ENCODE measurements around the gene CDK6. TPM values are rescaled to one million over a fixed set of nuclear protein-coding genes. Genes with fewer than 3 reads are reported as not detected.
"Not testable (repeated sequence)": the region's sequence is repeated elsewhere in the genome, so short reads cannot be mapped to it uniquely, and the experiment has no call there.

CDK6 gene
- total RNA-seq, 1 experiment from 2014 or later: 34.8 TPM

DNA sequence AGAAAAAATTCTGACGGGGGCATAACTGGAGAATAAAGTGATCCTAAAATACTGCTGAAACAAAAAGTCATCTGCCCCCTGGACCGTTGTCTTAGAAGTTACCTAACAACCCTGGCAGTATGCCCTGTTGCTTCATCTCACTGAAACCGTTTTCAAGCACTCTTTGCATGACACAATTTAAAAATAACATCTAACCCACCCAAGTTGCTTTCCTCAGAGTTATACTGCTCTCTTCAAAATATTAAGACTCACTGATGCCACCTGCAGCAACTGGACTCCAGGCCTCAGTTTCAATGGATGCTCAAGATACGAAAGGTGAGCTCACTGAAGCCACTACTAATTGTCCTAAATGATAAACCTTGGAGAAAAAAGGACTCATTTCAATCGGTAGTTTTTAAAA lies 57.4 kb downstream of the CDK6 start:
- no peak for DNase-seq (ENCODE audit: low read depth)

DNA sequence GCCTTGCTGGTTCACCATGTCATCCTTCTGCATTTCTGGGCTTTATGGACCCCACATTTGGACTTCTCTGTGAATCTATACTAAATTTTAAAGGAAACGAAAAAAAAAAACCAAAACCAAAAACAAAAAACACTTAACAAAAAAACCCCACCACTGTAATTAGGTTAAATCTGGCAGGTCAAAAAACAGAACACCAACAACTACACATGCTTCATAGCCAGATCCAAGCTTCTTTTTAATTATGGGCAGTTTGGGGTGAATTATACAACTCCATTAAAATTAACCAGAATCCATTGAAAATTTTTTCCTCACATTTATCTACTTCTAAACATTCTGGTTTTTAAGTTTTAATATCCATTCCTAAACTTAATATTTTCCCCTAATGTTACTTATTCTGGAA lies 58.4 kb downstream of the CDK6 start:
- no peak for DNase-seq (ENCODE audit: low read depth)
- in situ Hi-C loops (cut with HindIII; ENCODE audit: low pct_unique_long_range_greater_than_20kb, low sequenced_read_pairs): no loop called here

More for the DNA sequence above, 57.4 kb downstream of the CDK6 start:
- in situ Hi-C loops (cut with HindIII; ENCODE audit: low pct_unique_long_range_greater_than_20kb, low sequenced_read_pairs): no loop called here

- in situ Hi-C loops (cut with HindIII; ENCODE audit: low pct_unique_long_range_greater_than_20kb, low sequenced_read_pairs): no loop called here
- DNase-seq (ENCODE audit: low read depth): no peak
Measured at GRCh38 chr7:92773808-92774207, 62.6 kb downstream of the CDK6 start.

GRCh38 chr7:92769844-92770243 lies 66.5 kb downstream of the CDK6 start:
- in situ Hi-C loops (cut with HindIII; ENCODE audit: low pct_unique_long_range_greater_than_20kb, low sequenced_read_pairs): no loop called here
- DNase-seq (ENCODE audit: low read depth): no peak

DNA sequence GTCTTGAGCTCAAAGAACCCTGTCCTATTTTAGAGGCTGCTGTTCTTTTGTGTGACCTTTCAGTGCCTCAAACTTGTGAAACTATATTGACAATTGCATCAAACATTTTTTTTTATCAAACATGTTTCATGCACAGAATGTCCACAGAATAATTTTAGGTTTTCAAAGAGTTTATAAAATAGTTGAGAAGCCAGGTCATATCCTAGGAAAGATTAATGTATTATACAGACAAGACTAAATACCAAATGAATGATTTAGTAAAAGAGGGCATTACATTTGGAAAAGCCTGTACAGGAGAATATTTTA lies 67.0 kb downstream of the CDK6 start:
- in situ Hi-C loops (cut with HindIII; ENCODE audit: low pct_unique_long_range_greater_than_20kb, low sequenced_read_pairs): no loop called here

GRCh38 chr7:92768501-92769393 lies 67.6 kb downstream of the CDK6 start:
- in situ Hi-C loops (cut with HindIII; ENCODE audit: low pct_unique_long_range_greater_than_20kb, low sequenced_read_pairs): no loop called here
- DNase-seq (ENCODE audit: low read depth): no peak

More for the DNA sequence above, 67.0 kb downstream of the CDK6 start:
- no peak for DNase-seq (ENCODE audit: low read depth)

DNA sequence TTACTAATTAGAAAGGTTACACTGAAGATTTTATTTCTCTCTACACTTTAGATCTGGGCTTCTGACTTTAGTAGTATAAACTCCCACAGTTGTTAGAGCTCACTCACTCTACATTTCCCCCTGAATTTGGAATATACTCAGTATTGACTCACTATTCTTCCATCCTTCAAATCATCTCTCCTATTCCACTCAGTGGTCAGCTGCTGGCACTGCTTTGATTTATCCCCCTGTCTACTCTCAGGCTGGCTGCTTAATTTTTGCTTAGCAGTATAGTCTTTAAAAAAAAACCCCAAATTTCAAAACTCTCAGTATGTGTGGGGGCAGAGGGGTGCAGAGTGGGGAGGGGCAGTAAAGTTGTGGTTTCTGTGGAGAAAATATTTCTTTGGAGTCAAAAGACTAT lies 68.9 kb downstream of the CDK6 start:
- DNase-seq (ENCODE audit: low read depth): no peak

DNA sequence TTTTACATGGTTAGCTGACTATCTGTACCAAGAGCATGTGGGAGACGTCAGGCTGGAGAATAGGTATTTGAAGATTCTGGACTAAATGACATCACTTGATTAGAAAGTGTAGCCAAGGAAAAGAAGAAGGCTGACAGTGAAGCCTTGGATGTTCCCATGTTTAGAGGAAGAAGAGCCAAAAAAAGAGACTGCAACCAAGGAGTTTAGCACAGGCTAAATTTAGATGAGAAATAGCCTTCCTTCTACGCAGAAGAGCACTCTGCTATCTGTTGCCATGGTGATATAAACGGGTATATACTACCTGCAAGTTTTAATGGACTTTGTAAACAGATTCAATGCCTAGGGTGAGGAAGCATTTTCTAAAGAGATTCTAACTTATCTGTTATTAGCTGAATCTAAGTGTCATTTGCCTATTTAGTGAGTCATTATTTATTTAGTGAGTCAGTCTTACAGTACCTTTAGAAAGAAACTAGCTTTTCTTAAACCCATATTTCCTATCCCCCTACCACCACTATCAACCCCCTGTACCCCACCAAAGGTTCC lies 69.8 kb downstream of the CDK6 start:
- in situ Hi-C loops (cut with HindIII; ENCODE audit: low pct_unique_long_range_greater_than_20kb, low sequenced_read_pairs): no loop called here
- DNase-seq (ENCODE audit: low read depth): peak; percentile 73

More for the DNA sequence above, 68.9 kb downstream of the CDK6 start:
- in situ Hi-C loops (cut with HindIII; ENCODE audit: low pct_unique_long_range_greater_than_20kb, low sequenced_read_pairs): no loop called here

- DNase-seq (ENCODE audit: low read depth): peak; percentile 63
Measured at GRCh38 chr7:92765725-92766124, 70.6 kb downstream of the CDK6 start.

DNA sequence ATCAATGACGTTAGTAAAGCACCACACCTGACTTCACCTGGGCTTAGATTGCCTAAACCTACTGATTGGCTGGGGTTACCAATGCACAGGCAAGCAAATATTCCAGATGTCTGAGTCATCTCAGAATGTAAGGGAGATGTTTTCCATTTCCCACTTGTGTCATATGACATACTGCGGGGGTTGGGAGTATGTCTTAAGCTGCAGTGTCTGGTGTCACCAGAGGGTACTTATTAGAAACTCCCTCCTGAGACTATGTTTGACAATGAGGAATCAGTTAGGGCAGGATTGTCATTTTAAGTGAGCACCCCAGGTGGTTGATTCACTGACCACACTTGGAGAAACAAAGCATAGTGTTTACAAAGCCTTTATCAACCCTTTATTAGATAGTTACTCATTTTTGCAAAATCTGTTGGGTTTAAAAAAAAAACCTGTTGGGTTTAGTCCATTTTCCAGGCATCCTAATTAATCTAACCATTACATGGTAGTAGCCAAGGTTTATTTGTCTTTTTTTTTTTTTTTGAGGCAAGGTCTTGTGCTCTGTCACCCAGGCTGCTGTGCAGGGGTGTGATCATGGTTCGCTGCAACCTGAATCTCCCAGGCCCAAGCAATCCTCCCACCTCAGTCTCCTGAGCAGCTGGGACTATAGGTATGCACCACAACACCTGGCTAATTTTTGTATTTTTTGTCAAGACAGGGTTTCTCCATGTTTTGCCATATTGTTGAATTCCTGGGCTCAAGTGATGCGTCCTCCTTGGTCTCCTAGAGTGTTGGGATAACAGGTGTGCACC lies 72.5 kb downstream of the CDK6 start:
- in situ Hi-C loops (cut with HindIII; ENCODE audit: low pct_unique_long_range_greater_than_20kb, low sequenced_read_pairs): no loop called here
- peak; percentile 97 for DNase-seq (ENCODE audit: low read depth)

More at GRCh38 chr7:92765725-92766124, 70.6 kb downstream of the CDK6 start:
- in situ Hi-C loops (cut with HindIII; ENCODE audit: low pct_unique_long_range_greater_than_20kb, low sequenced_read_pairs): no loop called here

DNA sequence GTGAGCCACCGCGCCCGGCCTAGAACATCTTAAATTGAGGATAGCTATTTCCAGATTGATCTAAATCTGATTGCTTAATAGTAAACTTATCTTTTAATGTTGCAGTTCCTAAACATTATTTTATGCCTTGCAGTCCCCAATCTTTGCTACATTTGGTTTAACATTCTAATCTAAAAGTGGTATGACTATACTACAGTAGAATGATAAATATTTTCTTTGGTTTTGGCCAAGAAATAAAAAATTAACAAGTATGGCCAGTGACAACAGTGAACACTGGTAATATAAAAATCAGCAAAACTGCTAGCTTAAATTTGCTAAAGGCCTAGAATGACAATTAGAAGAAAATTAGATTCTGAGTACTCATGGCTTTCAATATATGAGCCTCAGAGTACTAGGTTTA lies 73.5 kb downstream of the CDK6 start:
- peak; percentile 46 for DNase-seq (ENCODE audit: low read depth)
- in situ Hi-C loops (cut with HindIII; ENCODE audit: low pct_unique_long_range_greater_than_20kb, low sequenced_read_pairs): no loop called here

DNA sequence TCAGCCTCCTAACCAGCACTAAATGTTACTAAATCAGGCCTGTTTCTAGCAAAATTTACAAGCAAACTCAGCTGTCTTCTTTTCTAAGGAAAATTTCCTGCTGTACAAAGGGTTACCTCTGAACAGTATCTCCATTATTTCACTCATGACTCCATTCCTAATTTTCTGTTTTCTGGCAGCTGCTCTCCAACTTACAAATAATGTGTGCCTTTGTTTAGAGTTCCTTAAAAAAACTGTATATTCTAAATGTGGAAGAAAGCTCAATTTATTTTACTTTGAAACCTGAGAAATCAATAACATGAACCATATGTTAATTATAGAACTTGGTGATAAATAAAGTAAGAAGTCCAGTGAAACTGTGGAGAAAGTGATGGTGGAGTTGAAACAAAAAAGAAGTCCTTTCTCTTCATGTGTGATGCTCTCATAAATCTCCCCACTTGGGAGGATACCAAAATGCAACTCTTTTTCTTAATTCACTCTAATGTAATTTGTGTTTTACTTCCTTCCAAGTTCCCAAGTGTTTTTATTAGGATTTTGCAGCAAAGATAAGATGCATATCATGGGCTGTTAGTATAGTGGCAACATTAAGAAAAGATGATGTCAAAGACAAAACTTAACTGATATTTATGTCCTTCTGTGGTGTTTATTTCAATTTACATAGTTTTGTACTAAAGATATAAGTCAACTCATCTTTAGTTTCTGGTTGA lies 74.8 kb downstream of the CDK6 start:
- in situ Hi-C loops (cut with HindIII; ENCODE audit: low pct_unique_long_range_greater_than_20kb, low sequenced_read_pairs): no loop called here
- DNase-seq (ENCODE audit: low read depth): no peak

- in situ Hi-C loops (cut with HindIII; ENCODE audit: low pct_unique_long_range_greater_than_20kb, low sequenced_read_pairs): no loop called here
Measured at GRCh38 chr7:92758796-92759431, 77.5 kb downstream of the CDK6 start.

DNA sequence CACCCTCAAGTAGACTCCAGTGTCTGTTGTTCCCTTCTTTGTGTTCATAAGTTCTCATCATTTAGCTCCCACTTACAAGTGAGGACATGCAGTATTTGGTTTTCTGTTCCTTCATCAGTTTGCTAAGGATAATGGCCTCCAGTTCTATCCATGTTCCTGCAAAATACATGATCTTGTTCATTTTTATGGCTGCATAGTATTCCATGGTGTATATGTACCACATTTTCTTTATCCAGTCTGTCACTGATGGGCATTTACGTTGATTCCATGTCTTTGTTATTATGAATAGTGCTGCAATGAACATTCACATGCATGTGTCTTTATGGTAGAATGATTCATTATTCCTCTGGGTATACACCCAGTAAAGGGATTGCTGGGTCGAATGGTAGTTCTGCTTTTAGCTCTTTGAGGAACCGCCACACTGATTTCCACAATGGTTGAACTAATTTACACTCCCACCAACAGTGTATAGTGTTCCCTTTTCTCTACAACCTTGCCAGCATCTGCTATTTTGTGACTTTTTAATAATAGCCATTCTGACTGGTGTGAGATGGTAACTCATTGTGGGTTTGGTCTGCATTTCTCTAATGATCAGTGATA lies 79.0 kb downstream of the CDK6 start:
- DNase-seq (ENCODE audit: low read depth); in situ Hi-C loops (cut with HindIII; ENCODE audit: low pct_unique_long_range_greater_than_20kb, low sequenced_read_pairs): not testable (repeated sequence)

More at GRCh38 chr7:92758796-92759431, 77.5 kb downstream of the CDK6 start:
- DNase-seq (ENCODE audit: low read depth): peak; percentile 76

GRCh38 chr7:92755680-92756079 lies 80.7 kb downstream of the CDK6 start:
- no peak for DNase-seq (ENCODE audit: low read depth)
- in situ Hi-C loops (cut with HindIII; ENCODE audit: low pct_unique_long_range_greater_than_20kb, low sequenced_read_pairs): no loop called here

DNA sequence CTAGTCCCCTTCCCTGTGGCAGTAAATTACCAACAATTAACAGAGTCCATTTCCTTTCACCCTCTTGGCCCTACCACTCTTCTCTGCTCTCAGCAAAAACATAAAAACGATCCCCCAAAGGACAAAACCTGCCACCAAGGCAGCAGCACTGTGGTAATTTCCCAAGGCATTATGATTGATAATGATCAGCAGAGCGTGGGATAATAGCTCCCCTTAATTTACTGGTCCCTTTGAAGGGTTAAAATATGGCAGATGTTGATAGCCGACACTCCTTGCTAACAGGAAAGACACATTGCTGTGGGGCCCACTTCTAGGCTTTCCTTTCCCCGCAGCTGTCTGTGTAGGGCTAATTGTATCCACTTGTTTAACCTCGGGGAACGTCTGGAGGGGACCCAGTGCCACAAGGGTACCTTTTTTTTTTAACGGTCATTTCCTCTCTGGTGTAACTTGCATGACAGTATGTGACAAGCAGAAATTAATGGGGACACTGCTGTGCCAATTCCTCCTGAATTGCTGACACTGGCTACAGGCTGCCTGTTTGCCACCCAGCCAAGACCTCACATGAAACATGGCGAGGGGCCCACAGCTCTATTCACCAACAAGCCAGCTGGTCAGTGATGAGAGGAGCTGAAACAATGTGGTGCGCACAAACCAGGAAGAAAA lies 81.3 kb downstream of the CDK6 start:
- in situ Hi-C loops (cut with HindIII; ENCODE audit: low pct_unique_long_range_greater_than_20kb, low sequenced_read_pairs): no loop called here
- DNase-seq (ENCODE audit: low read depth): no peak

GRCh38 chr7:92753614-92754013 lies 82.8 kb downstream of the CDK6 start:
- in situ Hi-C loops (cut with HindIII; ENCODE audit: low pct_unique_long_range_greater_than_20kb, low sequenced_read_pairs): no loop called here
- no peak for DNase-seq (ENCODE audit: low read depth)

Measured in Caki2 (cell line).